ENCODE results near the gene UBE2N. TPM values are rescaled to one million over a fixed set of nuclear protein-coding genes. Genes with fewer than 3 reads are reported as not detected.
"Not testable (repeated sequence)": the region's sequence is repeated elsewhere in the genome, so short reads cannot be mapped to it uniquely, and the experiment has no call there.

The UBE2N gene
- total RNA-seq, 1 donor from 2014 or later = 22.9 TPM

DNA sequence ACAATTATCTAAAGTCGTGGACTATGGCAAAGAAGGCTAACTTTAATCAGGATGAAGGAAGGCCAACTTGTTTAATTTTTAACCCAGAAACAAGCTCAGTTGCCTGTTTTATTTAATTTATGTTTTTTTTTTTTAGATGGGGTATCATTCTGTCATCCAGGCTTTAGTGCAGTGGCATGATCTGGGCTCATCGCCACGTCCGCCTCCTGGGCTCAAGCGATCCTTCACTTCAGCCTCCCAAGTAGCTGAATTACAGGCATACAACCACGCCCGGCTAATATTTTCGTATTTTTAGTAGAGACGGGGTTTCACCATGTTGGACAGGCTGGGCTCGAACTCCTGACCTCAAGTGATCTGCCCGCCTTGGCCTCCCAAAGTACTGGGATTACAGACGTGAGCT is 44.3 kb downstream of the UBE2N start:
- no peak for FAIRE-seq

GRCh38 chr12:93393425-93393824 is 48.3 kb downstream of the UBE2N start:
- Histone ChIP-seq H3K27me3 (ENCODE audit: control insufficient read depth, insufficient read depth, low read length) (no peaks in the 10 kb centered on the region), H3K36me3 (ENCODE audit: control insufficient read depth, insufficient read depth, low read length) (peaks cover 2% of the 10 kb centered on the region), H3K4me3 (ENCODE audit: low read depth, low read length) (no peak overlapping the region)
- DNase-seq (ENCODE audit: low read depth) = no peak
- TF ChIP-seq, protein P1, sequence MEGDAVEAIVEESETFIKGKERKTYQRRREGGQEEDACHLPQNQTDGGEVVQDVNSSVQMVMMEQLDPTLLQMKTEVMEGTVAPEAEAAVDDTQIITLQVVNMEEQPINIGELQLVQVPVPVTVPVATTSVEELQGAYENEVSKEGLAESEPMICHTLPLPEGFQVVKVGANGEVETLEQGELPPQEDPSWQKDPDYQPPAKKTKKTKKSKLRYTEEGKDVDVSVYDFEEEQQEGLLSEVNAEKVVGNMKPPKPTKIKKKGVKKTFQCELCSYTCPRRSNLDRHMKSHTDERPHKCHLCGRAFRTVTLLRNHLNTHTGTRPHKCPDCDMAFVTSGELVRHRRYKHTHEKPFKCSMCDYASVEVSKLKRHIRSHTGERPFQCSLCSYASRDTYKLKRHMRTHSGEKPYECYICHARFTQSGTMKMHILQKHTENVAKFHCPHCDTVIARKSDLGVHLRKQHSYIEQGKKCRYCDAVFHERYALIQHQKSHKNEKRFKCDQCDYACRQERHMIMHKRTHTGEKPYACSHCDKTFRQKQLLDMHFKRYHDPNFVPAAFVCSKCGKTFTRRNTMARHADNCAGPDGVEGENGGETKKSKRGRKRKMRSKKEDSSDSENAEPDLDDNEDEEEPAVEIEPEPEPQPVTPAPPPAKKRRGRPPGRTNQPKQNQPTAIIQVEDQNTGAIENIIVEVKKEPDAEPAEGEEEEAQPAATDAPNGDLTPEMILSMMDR (IDR thresholded peaks at IDR 0.05; ENCODE audit: insufficient read depth, low read length, severe bottlenecking) = no peak
- FAIRE-seq = no peak

More for the DNA sequence above, 44.3 kb downstream of the UBE2N start:
- H3K36me3 ChIP-seq (ENCODE audit: control insufficient read depth, insufficient read depth, low read length) = peaks cover 3% of the 10 kb centered on the region
- no peaks in the 10 kb centered on the region for H3K27me3 ChIP-seq (ENCODE audit: control insufficient read depth, insufficient read depth, low read length)
- DNase-seq (ENCODE audit: low read depth) = no peak
- H3K4me3 ChIP-seq (ENCODE audit: low read depth, low read length) = no peak overlapping the region
- TF ChIP-seq, protein P1 (IDR thresholded peaks at IDR 0.05; ENCODE audit: insufficient read depth, low read length, severe bottlenecking) = no peak

DNA sequence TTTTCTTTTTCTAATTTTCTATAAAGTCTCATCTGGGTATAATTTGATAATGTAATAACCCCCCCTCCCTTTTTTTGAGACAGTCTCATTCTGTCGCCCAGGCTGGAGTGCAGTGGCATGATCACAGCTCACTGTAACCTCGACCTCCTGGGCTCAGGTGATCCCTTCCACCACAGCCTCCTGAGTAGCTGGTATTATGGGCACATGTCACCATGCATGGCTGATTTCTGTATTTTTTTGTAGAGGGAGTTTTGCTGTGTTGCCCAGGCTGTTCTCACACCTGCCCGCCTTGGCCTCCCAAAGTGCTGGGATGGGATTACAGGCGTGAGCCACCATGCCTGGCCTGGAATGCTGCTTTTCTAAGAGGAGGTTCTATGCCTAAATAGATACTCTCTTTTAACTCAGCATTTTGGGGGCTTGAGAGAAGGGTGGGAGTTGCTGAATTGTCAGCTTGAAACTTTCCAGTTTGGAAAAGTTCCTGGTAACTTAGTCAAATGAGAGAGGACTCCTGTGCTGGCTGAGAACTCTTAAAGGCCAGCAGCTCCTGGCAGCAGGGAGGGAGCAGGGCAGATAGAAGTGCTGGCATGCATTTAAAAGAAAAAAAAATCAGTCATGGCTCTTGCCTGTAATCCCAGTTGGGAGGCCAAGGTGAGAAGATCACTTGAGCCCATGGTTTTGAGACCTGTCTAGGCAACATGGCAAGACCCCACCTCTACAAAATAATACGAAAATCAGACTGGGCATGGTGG is 51.0 kb downstream of the UBE2N start:
- DNase-seq (ENCODE audit: low read depth) (no peak), FAIRE-seq (no peak)
- Histone ChIP-seq H3K4me3 (ENCODE audit: low read depth, low read length) (no peak overlapping the region), H3K36me3 (ENCODE audit: control insufficient read depth, insufficient read depth, low read length) (peaks cover 2% of the 10 kb centered on the region), H3K27me3 (ENCODE audit: control insufficient read depth, insufficient read depth, low read length) (no peaks in the 10 kb centered on the region)
- TF ChIP-seq, protein P1 (IDR thresholded peaks at IDR 0.05; ENCODE audit: insufficient read depth, low read length, severe bottlenecking) = no peak

DNA sequence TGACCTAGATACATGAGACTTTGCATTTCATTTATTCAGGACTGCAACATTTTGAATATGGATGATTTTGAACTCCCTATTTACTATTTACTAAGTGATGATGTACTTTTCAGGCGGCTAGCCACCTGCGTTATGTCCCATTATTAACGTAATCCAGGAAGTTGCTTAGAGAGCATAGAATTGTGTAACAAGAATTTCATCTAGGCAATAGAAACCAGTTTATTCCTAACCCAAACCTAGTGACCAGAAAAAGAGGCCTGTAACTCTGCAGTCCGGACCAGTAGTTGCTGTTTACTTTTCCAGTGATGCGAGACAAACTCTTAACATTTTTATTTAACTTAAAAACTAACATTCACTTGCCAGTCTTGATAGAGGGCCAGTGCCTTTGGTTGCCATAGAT is 51.7 kb downstream of the UBE2N start:
- Histone ChIP-seq H3K36me3 (ENCODE audit: control insufficient read depth, insufficient read depth, low read length) (peaks cover 2% of the 10 kb centered on the region), H3K27me3 (ENCODE audit: control insufficient read depth, insufficient read depth, low read length) (no peaks in the 10 kb centered on the region), H3K4me3 (ENCODE audit: low read depth, low read length) (no peak overlapping the region)
- TF ChIP-seq, protein P1 (IDR thresholded peaks at IDR 0.05; ENCODE audit: insufficient read depth, low read length, severe bottlenecking) = no peak
- DNase-seq (ENCODE audit: low read depth) (peak; percentile 25), FAIRE-seq (no peak)

DNA sequence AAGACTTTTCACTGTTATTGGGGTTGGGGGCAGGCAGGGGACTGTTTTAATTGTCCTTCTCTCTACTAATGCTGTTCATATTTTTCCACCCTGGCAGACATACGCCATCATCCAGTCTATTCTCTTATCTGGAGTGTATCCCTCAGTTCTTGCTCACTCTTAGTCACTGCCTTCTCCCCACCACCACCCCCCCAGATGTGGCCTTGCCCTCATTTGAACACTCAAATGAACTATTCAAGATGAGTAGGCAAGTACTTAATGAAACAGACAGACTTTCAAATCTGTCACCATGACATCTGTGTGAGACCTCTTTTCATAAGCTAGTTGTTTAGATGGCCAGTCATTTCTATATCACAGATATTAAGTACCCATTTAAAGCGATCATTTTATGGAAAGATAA is 54.0 kb downstream of the UBE2N start:
- Histone ChIP-seq H3K36me3 (ENCODE audit: control insufficient read depth, insufficient read depth, low read length) (peaks cover 2% of the 10 kb centered on the region), H3K27me3 (ENCODE audit: control insufficient read depth, insufficient read depth, low read length) (no peaks in the 10 kb centered on the region), H3K4me3 (ENCODE audit: low read depth, low read length) (no peak overlapping the region)
- TF ChIP-seq, protein P1 (IDR thresholded peaks at IDR 0.05; ENCODE audit: insufficient read depth, low read length, severe bottlenecking) = no peak
- DNase-seq (ENCODE audit: low read depth) (peak; percentile 67), FAIRE-seq (no peak)

GRCh38 chr12:93381976-93382437 is 59.7 kb downstream of the UBE2N start:
- H3K27me3 ChIP-seq (ENCODE audit: control insufficient read depth, insufficient read depth, low read length); FAIRE-seq; H3K4me3 ChIP-seq (ENCODE audit: low read depth, low read length); H3K36me3 ChIP-seq (ENCODE audit: control insufficient read depth, insufficient read depth, low read length); DNase-seq (ENCODE audit: low read depth): not testable (repeated sequence)

Measured in bronchial epithelial cell (primary cell).